Measurements from ENCODE around the gene RNASE4. TPM values are rescaled to one million over a fixed set of nuclear protein-coding genes. Genes with fewer than 3 reads are reported as not detected.

Gene RNASE4
- total RNA-seq, 2 donors from 2014 or later: 41.8 to 47.5 TPM

GRCh38 chr14:20680843-20681347 is 3.5 kb upstream of the RNASE4 start:
- peak; percentile 49 to 81 (median 64) for DNase-seq
- intact Hi-C loops (cut with DNase I): no loop called here
- Histone ChIP-seq H3K4me3 (no peak overlapping the region), H3K4me1 (peaks cover 35% of the 10 kb centered on the region), H3K27me3 (no peaks in the 10 kb centered on the region), H3K27ac (peak overlapping the region; percentile 94 to 99 (median 97)), H3K36me3 (replicated peaks in 1 of 2; ENCODE audit: insufficient read depth in 1 of 2, low read depth in 2 of 2) (no peaks in the 10 kb centered on the region), H3K9me3 (no peaks in the 10 kb centered on the region)
- ATAC-seq: no peak
- TF ChIP-seq POLR2A (IDR thresholded peaks at IDR 0.05): no peak
- no peak for TF ChIP-seq CTCF (IDR thresholded peaks at IDR 0.05)
- WGBS, 2 donors: 8 to 14% methylated on average over 7 of the region's 7 CpGs

GRCh38 chr14:20681348-20682126 is 2.8 kb upstream of the RNASE4 start:
- DNase-seq (peak; percentile 88 to 92 (median 90)), ATAC-seq (peak; percentile 45)
- H3K27ac ChIP-seq: peak overlapping the region; percentile 94 to 99 (median 97)
- TF ChIP-seq CTCF (IDR thresholded peaks at IDR 0.05) (no peak), POLR2A (IDR thresholded peaks at IDR 0.05) (no peak)
- intact Hi-C loops (cut with DNase I): no loop called here
- no peaks in the 10 kb centered on the region for H3K9me3 ChIP-seq
- peaks cover 35% of the 10 kb centered on the region for H3K4me1 ChIP-seq
- 0 to 1% methylated on average over 16 to 25 of the region's 25 CpGs for WGBS, 2 donors
- H3K36me3 ChIP-seq (replicated peaks in 1 of 2; ENCODE audit: insufficient read depth in 1 of 2, low read depth in 2 of 2): no peaks in the 10 kb centered on the region
- H3K27me3 ChIP-seq: no peaks in the 10 kb centered on the region
- H3K4me3 ChIP-seq: peak overlapping the region in 1 of 2 donors; percentile 42

GRCh38 chr14:20682127-20682434 is 2.3 kb upstream of the RNASE4 start:
- intact Hi-C loops (cut with DNase I): no loop called here
- H3K4me3 ChIP-seq: peak overlapping the region in 1 of 2 donors; percentile 42
- WGBS, 2 donors: 1 to 2% methylated on average over 11 of the region's 11 CpGs
- H3K36me3 ChIP-seq (replicated peaks in 1 of 2; ENCODE audit: insufficient read depth in 1 of 2, low read depth in 2 of 2): no peaks in the 10 kb centered on the region
- ATAC-seq (no peak), DNase-seq (no peak)
- peak overlapping the region; percentile 94 to 99 (median 97) for H3K27ac ChIP-seq
- TF ChIP-seq POLR2A (IDR thresholded peaks at IDR 0.05) (no peak), CTCF (IDR thresholded peaks at IDR 0.05) (no peak)
- peaks cover 40% of the 10 kb centered on the region for H3K4me1 ChIP-seq
- H3K27me3 ChIP-seq: no peaks in the 10 kb centered on the region
- no peaks in the 10 kb centered on the region for H3K9me3 ChIP-seq

DNA sequence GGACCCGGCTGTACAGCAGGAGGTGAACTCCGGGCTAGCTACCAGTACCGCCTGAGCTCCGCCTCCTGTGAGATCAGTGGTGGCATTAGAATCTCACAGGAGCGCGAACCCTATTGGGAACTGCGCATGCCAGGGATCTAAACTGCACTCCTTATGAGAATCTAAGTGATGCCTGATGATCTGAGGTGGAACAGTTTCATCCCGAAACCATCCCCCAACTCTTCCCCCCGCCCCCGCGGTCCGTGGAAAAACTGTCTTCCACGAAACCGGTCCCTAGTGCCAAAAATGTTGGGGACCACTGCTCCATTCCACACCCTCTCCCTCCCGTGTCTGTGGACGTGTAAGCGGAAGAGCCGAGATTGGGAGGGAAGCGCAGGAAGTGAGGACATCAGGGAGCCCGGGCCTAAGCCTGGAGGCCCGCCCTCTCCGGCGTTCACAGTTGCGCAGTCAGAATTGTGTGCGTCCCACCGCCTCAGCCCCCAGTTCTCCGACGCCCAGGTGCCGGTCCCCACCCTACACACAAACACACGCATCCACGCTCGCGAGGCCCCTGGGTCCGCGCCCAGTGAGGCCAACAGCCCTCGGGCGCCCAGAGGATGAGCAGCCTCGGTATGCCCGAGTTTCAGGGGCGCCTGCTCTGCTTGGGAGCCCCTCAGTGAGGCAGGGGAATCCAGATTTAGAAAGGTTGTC is 1.8 kb upstream of the RNASE4 start:
- 0 to 1% methylated on average over 18 to 40 of the region's 40 CpGs for WGBS, 2 donors
- ATAC-seq: peak; percentile 69
- intact Hi-C loops (cut with DNase I): no loop called here
- H3K27ac ChIP-seq: peak overlapping the region; percentile 94 to 99 (median 97)
- H3K9me3 ChIP-seq: no peaks in the 10 kb centered on the region
- H3K27me3 ChIP-seq: no peaks in the 10 kb centered on the region
- peak; percentile 85 to 93 (median 90) for DNase-seq
- H3K4me3 ChIP-seq: peak overlapping the region; percentile 15 to 18
- peak; percentile 84 to 97 (median 95) for TF ChIP-seq POLR2A (IDR thresholded peaks at IDR 0.05)
- peak in 3 of 7 experiments; percentile 3 to 18 (median 7) for TF ChIP-seq CTCF (IDR thresholded peaks at IDR 0.05)
- peaks cover 45% of the 10 kb centered on the region for H3K4me1 ChIP-seq
- H3K36me3 ChIP-seq (replicated peaks in 1 of 2; ENCODE audit: insufficient read depth in 1 of 2, low read depth in 2 of 2): no peaks in the 10 kb centered on the region
